Smooth muscle cell (in vitro differentiated cells): ENCODE measurements around the gene INTS1. TPM values are rescaled to one million over a fixed set of nuclear protein-coding genes. Genes with fewer than 3 reads are reported as not detected.

Experiments used
- DNase-seq: peaks from one replicate; lab custom pipeline; 2025; ENCODE audit not compliant: unreplicated experiment; lab: John Stamatoyannopoulos, UW
- H2AFZ ChIP-seq: fragments of 200-600 bp; sonication (generic); 2 replicates; pipeline ENCODE4 v1.6.0; 2016; ENCODE audit warnings: antibody characterized with exemption, low read depth, mild to moderate bottlenecking
- H3F3A ChIP-seq: fragments of 200-600 bp; sonication (generic); 2 replicates; pipeline ENCODE4 v1.6.0; 2017; ENCODE audit warnings: antibody characterized with exemption, low read depth
- H3K27ac ChIP-seq: fragments of 200-600 bp; sonication (generic); 2 replicates; pipeline ENCODE4 v1.5.1; 2016; ENCODE audit warnings: low read depth, mild to moderate bottlenecking
- H3K27me3 ChIP-seq: fragments of 200-600 bp; sonication (generic); 2 replicates; pipeline ENCODE4 v1.6.1; 2016; ENCODE audit warnings: low read depth, mild to moderate bottlenecking
- H3K36me3 ChIP-seq: fragments of 200-600 bp; sonication (generic); 2 replicates; pipeline ENCODE4 v1.5.1; 2016; ENCODE audit warnings: low read depth
- H3K4me1 ChIP-seq: fragments of 200-600 bp; sonication (generic); 2 replicates; pipeline ENCODE4 v1.5.1; 2016; ENCODE audit warnings: low read depth
- H3K4me2 ChIP-seq: fragments of 200-600 bp; sonication (generic); 2 replicates; pipeline ENCODE4 v1.6.0; 2016; ENCODE audit warnings: mild to moderate bottlenecking
- H3K4me3 ChIP-seq: fragments of 200-600 bp; sonication (generic); 2 replicates; pipeline ENCODE4 v1.5.1; 2016; ENCODE audit warnings: mild to moderate bottlenecking
- H3K79me2 ChIP-seq: fragments of 200-600 bp; sonication (generic); 2 replicates; pipeline ENCODE4 v1.6.0; 2016; ENCODE audit warnings: low read depth, mild to moderate bottlenecking
- H3K9ac ChIP-seq: fragments of 200-600 bp; sonication (generic); 2 replicates; pipeline ENCODE4 v1.6.0; 2016; ENCODE audit warnings: low read depth
- H3K9me3 ChIP-seq: fragments of 200-600 bp; sonication (generic); replicated peaks from 2 replicates; pipeline ENCODE4 v1.5.1; 2016; ENCODE audit warnings: low read depth
- H4K20me1 ChIP-seq: fragments of 200-600 bp; sonication (generic); 2 replicates; pipeline ENCODE4 v1.6.0; 2016; ENCODE audit warnings: low read depth
- CTCF ChIP-seq: fragments of 200-600 bp; sonication (generic); IDR thresholded peaks from 2 replicates; pipeline ENCODE4 v1.5.1; 2017; ENCODE audit warnings: borderline replicate concordance, mild to moderate bottlenecking, antibody characterized with exemption; ENCODE audit not compliant: insufficient read depth, poor library complexity, severe bottlenecking
- WGBS: methylation state at CpG from one replicate; pipeline ENCODE4 v1.1.7; 2016; ENCODE audit warnings: low lambda C conversion rate; 5-methylcytosine and 5-hydroxymethylcytosine counted together
- polyA plus RNA-seq: library from polyadenylated mRNA; unstranded; fragments of >200 nt; fragmentation: Nextera tagmentation; extraction: Ambion mirVana; gene quantifications from 2 replicates; pipeline ENCODE4 v1.2.1, GENCODE V29; 2016
- total RNA-seq: library from RNA; depleted of rRNA; stranded (reverse); fragments of >200 nt; gene quantifications from 2 replicates; pipeline ENCODE4 v1.2.3, GENCODE V29; 2014

The INTS1 gene
- total and polyA plus RNA-seq, 2 experiments from 2014 or later: 18.2 to 51.2 TPM

- Histone ChIP-seq H3K27ac (no peak overlapping the region), H3K4me1 (peaks cover 4% of the 10 kb centered on the region), H3K27me3 (no peaks in the 10 kb centered on the region), H3K36me3 (no peaks in the 10 kb centered on the region), H3F3A (no peaks in the 10 kb centered on the region), H2AFZ (no peak overlapping the region), H3K9me3 (no peaks in the 10 kb centered on the region), H3K79me2 (no peaks in the 10 kb centered on the region), H3K4me3 (no peak overlapping the region), H3K4me2 (no peak overlapping the region), H3K9ac (no peak overlapping the region), H4K20me1 (peaks cover 42% of the 10 kb centered on the region)
- no peak for TF ChIP-seq CTCF
- 97% methylated on average over 11 of the region's 11 CpGs for WGBS
- no peak for DNase-seq
Measured at GRCh38 chr7:1449951-1450350, 54.2 kb downstream of the INTS1 start.

- Histone ChIP-seq H3K4me2 (no peak overlapping the region), H4K20me1 (peaks cover 38% of the 10 kb centered on the region), H3K4me1 (peaks cover 4% of the 10 kb centered on the region), H3K36me3 (no peaks in the 10 kb centered on the region), H3F3A (no peaks in the 10 kb centered on the region), H3K79me2 (no peaks in the 10 kb centered on the region), H3K27ac (no peak overlapping the region), H2AFZ (no peak overlapping the region), H3K27me3 (no peaks in the 10 kb centered on the region), H3K9ac (no peak overlapping the region), H3K9me3 (no peaks in the 10 kb centered on the region), H3K4me3 (no peak overlapping the region)
- WGBS: 96% methylated on average over 13 of the region's 13 CpGs
- no peak for TF ChIP-seq CTCF
- DNase-seq: no peak
Measured at GRCh38 chr7:1449501-1449900, 54.7 kb downstream of the INTS1 start.

GRCh38 chr7:1448958-1449357, 55.2 kb downstream of the INTS1 start:
- Histone ChIP-seq H4K20me1 (peaks cover 33% of the 10 kb centered on the region), H3K9me3 (no peaks in the 10 kb centered on the region), H3K4me3 (no peak overlapping the region), H3F3A (no peaks in the 10 kb centered on the region), H3K79me2 (no peaks in the 10 kb centered on the region), H2AFZ (no peak overlapping the region), H3K27me3 (no peaks in the 10 kb centered on the region), H3K4me1 (peaks cover 4% of the 10 kb centered on the region), H3K27ac (no peak overlapping the region), H3K36me3 (no peaks in the 10 kb centered on the region), H3K4me2 (no peak overlapping the region), H3K9ac (no peak overlapping the region)
- no peak for DNase-seq
- TF ChIP-seq CTCF: peak; percentile 5
- WGBS: 92% methylated on average over 14 of the region's 14 CpGs

GRCh38 chr7:1447551-1448244, 56.5 kb downstream of the INTS1 start:
- Histone ChIP-seq H3K79me2 (no peaks in the 10 kb centered on the region), H2AFZ (no peak overlapping the region), H3K9me3 (no peaks in the 10 kb centered on the region), H3K27me3 (no peaks in the 10 kb centered on the region), H3K27ac (no peak overlapping the region), H3K9ac (no peak overlapping the region), H3K4me2 (no peak overlapping the region), H4K20me1 (peaks cover 21% of the 10 kb centered on the region), H3K4me1 (peaks cover 4% of the 10 kb centered on the region), H3F3A (no peaks in the 10 kb centered on the region), H3K4me3 (no peak overlapping the region), H3K36me3 (no peaks in the 10 kb centered on the region)
- no peak for DNase-seq
- WGBS: 91% methylated on average over 14 of the region's 15 CpGs
- no peak for TF ChIP-seq CTCF
